DMS 273 (cell line): ENCODE results near the gene CASP1.
"Not testable (repeated sequence)": the region's sequence is repeated elsewhere in the genome, so short reads cannot be mapped to it uniquely, and the experiment has no call there.

Experiments used
- DNase-seq: peaks from one replicate; lab custom pipeline; 2025; ENCODE audit not compliant: unreplicated experiment; lab: John Stamatoyannopoulos, UW

The CASP1 gene

DNA sequence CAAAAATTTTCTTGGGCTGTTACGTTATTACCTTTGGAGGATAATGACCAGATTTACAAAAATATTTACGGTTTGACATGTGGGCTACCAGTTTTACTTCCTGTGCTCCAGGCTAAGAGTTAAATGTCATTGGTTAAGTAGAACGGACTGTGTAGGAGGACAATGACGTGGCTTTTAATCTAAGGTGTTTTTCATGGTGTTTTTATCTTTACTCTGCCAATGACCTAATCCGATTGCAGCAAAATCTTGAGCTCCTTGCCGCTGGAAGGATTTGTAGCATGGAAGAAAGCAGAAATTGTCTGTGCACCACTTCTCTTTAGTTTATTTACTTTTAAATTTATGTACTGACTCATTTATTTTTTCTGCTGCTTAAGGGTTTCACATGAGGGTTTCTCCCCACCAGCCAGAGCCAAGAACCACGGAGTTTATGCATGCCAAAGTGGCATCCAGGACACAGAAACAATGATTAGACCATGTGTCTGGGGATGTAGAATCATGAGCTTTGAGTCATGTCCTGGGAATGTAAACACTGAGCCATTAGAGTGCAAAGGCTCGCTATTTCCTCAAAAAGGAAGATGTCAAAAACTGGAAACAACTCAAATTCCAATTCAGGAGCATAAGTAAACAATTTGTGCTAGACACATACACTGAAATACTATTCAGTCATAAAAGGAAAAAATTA, 12.1 kb upstream of the CASP1 start:
- DNase-seq = no peak

DNA sequence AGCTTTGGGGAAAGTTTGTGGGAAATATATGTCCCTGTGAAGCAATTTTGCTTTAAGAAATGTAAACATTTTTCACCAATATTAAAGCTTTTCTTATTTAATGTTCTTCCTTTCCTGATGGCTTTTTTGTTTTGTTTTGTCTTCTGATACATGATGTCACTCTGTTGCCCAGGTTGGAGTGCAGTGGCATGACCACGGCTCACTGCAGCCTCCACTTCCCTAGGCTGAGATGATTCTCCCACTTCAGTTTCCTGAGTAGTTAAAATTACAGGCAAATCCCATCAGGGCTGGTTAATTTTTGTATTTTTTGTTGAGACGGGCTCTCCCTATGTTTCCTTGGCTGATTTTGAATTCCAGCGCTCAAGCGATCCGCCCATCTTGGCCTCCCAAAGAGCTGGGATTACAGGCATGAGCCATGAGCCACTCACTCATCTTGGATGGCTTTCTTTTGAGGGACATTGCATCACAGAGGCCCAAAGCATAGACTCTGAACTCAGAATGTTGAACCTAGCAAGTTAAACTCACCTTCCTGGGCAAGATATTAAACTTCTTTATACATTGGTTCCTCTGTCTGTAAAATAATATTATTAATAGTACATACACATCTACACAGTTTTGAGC, 10.8 kb upstream of the CASP1 start:
- DNase-seq = no peak

DNA sequence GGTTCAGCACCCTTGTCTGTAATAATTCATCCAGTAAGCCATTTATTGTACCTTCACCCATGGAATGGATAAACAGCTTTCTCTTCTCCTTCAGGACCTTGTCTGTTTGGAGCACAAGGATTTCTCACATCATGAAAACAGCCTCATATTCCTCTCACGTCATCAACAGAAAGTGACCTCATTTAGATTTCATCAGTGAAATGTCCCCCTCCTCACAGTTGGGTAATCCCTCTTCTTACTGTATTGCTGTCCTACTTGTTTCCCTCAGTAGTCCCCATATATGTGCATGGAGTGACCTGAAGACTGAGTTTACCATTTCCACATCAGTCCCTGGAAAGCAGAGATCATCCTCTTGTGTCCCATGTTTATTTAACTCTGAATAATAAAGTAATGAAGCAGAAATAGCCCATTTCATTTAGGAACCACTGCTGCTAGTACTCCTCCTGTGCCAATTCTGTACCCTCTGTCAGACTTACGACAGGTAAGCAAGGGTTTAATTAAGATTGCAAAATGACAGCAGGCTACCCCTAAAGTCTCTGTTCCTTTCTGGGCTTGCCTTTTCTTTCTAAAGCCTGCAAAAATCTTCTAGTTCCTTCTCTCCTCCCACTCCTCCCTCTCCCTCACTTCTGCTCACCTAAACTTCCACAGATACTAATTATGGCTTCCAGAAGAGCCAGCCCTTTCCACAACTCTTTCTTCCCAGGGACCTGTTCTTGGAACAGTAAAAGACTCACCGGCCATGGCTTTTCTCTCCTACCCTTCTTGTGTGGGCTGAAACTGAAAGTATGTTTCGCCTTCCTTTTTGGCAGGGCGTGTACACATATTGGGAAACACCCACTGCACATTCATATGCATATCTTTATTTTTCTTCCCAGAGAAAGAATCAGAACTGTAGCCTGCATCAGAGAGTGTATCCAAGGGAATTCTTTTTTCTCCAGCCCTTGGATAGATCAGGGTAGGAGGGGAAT, 9.9 kb upstream of the CASP1 start, which contains the start of gene CARD16:
TSS of gene CARD16 (minus strand) at position 779 of the 968 bp plus-strand sequence. CDS start at position 741, 38 bp downstream.
- DNase-seq = not testable (repeated sequence)

DNA sequence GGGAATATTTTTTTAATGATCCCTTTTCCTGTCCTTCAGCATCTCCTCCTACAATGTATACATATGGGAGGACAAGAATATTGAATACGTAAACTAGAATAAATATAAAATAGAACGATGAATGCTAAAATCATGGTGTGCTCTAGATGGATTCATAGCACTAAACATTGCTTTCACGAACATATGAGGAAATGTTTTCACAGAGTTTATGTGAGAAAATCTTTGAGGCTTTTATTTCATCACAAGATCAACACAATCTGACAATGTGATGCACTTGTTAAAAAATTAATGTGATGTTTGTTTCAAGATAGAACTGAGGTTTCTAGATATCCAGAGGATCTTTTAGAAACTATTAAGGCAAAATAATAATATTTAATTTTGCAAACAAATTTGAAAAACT, 7.2 kb upstream of the CASP1 start:
- no peak for DNase-seq

DNA sequence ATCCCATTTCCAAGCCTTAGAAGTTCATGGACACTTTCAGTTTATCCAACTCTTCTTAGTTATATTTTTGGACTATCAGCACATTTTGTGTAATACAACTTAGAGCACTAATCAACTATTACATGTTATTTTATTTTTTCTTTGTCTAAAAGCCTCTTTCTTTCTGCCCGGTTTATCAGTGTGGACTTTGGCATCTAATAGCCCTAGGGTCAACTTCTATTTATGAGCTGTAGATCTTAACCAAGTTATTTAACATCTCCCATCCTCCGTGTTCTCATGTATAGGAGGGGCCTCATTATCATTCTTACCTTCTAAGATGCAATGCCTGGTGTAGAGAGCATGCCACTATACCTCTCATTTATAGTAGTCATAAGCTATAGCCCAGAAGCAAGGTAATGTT, 5.8 kb upstream of the CASP1 start:
- DNase-seq = no peak

DNA sequence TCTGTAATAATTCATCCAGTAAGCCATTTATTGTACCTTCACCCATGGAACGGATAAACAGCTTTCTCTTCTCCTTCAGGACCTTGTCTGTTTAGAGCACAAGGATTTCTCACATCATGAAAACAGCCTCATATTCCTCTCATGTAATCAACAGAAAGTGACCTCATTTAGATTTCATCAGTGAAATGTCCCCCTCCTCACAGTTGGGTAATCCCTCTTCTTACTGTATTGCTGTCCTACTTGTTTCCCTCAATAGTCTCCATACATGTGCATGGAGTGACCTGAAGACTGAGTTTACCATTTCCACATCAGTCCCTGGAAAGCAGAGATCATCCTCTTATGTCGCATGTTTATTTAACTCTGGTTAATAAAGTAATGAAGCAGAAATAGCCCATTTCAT, 556 bp downstream of the CASP1 start:
- not testable (repeated sequence) for DNase-seq

DNA sequence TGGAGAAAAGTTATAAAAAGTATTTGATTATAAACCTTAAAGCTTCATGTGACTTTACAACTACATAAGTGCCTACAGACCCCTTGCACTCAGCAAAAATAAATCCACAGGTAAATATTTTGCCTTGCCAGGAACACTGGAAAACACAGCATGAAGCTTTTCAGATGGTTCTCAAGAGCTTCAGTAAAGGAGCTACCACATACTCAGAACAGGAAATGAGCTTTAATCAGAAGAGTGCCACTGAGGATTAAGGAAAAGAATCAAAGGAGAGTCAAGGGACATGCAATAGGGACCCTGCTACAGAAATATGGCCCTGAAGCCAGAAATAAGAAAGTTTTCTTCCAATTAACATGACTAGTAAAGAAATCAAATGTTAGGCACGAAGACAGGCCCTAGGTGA, 1.2 kb downstream of the CASP1 start:
- DNase-seq = no peak

DNA sequence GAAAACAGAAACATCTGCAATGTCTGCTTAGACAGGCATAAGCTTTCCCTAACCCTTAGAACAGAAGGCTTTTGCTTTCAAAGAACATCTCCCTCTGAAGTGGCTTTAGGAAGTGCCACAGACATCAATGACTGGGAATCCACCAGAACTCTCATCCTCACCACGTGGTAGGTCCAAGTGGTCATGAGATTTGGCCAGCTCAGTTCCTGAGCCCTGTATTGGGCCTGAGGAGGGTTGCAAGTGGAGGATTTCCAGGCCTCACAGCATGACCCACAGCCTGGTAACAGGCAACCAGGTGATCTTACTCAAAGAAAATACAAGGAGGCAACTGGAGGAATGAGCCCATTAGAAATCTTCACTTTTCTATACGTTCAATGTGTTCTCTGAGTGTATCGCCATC, 1.6 kb downstream of the CASP1 start:
- no peak for DNase-seq

DNA sequence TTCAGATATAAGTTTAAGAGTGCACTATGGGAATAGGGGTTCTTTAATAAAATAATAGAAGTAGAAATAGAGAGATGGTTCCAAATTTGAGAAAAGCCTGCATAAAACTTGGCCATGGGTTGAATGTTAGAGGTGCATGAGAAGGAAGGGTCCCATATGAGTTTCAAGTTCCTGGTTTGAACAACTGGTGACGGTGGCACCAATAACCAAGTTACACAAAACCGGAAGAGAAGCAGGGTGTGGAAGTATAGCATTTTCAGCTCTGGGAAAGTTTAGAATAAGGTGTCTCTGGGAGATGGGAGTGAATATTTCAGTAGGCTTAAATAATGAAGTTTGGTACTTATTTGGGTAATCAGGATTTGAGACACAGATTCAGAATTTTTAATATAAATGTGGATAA, 2.4 kb downstream of the CASP1 start:
- DNase-seq = no peak

DNA sequence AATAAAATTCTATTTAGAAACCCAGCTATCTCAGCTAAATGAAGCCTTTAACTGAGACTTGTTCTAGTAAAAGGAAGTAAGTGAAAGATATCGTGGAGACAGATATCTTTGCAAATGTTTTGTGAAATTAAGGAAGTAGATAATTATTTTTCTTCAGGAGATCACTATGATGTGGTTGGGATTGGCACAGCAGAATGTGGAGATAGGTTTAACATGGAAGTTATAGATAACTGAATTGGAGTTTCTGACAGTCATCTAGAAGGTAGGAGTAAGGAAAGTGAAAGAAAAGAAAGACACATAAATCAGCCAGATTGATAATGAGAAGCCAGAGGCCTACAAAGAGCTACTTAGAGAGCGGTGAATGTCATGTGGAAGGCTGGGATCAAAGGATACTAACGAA, 7.3 kb downstream of the CASP1 start:
- DNase-seq = no peak

DNA sequence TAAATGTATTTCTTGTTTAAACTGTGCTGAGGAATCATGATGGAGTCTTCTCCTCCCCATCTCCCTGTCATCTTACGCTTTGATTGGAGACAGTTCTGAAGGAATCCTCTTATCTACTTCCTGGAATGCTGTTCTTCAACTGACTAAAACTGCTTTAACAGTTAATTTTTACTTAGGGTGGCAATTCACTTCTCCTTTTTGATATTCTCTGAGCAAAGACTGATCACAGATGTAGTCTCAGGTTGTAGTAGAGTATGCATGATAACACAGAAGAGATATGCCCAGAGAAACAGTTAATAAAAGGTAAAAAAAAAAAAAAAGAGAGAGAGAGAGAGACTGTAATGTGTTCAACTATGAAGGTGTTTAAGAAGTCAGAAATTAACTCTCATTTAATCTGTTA, 10.6 kb downstream of the CASP1 start:
- no peak for DNase-seq

DNA sequence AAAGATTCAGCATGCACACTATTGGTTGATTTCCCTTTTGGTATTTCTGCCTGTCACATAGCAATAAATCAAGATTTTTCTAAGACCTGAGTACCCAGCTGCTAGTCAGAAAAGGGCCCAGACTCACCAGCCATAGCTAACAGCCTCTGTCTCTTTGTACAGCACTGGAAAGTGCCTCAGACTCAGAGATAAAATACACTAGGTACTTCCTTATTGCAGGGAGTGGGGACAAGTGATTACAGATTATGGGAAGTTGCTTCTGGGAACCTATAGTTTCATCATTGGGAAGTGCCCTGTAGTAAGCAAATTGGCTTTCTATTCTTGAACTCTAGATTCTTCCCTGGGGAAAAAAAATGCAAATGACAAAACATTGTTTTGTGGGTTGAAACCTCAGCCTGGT, 11.9 kb downstream of the CASP1 start, which contains the start of gene CASP5:
TSS of gene CASP5 (minus strand) at position 166 of the 400 bp plus-strand sequence. CDS start at position 134, 32 bp downstream.
- no peak for DNase-seq

DNA sequence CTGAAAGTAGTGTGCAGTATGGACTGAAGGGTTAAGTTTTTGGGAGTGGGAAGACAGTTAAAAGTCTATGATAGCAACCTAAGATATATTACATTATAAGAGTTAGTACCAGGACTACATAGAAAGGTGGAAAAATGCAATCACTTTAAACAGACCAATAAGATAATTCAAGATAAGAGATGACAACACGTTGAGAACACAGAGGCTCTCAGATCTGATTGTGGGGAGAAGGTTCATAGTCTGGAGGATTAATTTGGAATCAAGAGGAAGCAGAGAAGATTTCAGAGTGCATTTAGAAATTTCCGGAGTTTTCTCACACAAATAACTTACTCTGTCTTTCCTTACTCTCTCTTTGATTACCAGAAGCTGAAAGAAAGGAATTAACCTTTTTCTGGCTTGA, 12.4 kb downstream of the CASP1 start:
- no peak for DNase-seq

DNA sequence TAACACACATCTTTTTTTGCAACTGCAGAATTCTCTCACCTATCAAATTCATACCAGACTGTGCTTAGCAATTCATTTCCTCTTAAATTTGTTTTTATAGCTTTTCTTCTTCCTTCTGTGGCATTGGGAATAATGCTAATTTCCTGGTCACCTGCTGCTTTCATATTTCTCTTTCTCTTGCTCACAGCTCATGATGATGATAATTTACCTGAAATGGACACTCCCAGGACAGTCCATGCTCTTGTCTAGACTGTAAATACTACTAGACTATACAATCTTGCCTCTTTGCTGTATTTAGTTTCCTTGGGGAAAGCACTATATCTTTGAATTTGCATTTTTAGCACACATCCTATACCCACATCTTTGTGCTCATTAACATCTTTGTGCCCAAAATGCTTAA, 27.5 kb downstream of the CASP1 start:
- DNase-seq = no peak

DNA sequence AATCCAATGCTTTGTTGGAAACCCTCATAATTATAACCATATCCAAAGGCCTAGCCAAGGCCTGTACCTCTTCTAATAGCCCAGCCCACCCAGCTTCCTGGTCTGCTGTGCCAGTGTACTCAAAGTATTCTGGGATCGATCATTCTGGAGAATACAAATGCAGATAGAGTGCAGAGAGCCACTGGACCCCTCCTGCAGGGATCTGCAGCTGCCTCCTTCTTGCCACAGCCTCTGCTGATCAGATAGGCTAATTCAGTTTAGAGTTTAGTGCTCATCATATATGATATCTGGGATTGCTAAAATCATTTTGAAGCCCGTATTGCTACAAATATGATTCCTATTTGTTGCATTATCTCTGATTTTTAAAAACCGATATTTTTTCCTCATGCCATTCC, 29.5 kb downstream of the CASP1 start:
- DNase-seq = no peak

DNA sequence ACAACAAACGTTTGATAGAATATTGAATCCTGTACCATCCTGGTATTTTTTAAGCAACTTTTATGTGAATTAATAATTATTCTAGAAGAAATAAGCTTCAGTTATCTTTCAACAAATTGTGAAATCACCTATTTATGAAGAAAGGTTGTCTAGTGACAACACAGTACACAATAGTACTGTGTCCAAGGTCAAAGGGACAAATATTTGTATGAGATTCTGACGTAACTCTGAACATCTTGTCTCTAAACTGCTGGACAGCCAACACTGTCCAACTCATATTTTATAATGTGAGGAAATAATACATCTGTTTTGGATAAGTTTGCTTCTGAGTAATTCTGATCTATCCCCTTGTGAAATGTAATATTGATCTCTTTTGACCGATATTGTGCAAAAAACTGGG, 30.9 kb downstream of the CASP1 start:
- DNase-seq = no peak

DNA sequence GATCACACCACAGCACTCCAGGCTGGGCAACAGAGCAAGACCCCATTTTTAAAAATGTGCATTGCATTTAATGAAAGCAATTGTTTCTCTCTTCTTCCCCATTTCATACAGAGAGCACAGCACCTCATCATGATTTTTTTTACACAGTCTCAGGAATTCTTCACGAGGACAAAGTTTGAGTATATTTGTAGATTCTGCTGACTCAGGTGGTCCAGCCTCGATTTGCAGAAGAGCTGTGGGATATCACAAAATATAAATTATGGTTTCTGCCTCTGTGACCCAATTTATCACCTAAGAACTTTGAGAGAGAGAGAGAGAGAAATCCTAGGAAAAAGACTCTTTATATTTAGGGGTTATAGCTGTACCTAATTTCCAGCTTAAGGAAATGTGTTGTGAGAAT, 31.8 kb downstream of the CASP1 start:
- DNase-seq = no peak

DNA sequence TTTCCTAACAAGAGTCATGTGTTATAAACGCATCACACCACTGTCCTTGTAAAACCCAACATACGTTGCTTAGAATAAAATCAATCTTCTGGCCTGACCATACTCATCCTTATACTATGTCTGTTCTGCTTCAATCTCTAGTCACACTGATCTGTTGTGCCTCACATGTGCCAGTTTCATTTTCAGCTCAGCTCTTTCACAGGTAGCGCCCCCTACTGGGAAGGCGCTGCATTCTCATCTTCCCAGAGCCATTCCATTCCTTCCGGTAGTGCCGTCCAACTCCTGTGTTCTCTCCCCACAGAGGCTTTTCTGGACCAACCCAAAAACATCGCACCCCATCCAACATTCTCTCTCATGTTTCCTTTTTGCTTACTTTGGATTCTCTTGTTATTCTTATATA, 34.1 kb downstream of the CASP1 start:
- peak; percentile 18 for DNase-seq

DNA sequence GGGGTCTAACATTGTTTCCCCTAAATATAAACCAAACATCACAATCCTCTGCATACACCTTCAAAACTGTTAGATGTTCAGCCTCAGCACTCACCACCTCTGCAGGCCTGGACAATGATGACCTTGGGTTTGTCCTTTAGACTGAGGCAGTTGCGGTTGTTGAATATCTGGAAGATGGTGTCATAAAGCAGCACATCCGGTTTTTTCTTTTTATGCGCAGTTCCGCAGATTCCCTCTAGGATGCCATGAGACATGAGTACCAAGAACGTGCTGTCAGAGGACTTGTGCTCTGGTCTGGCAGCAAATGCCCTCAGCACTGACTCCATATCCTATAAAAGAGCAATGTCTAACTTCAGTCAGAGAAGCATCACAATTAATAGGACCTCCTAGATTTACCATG, 34.8 kb downstream of the CASP1 start:
- DNase-seq = peak; percentile 31

DNA sequence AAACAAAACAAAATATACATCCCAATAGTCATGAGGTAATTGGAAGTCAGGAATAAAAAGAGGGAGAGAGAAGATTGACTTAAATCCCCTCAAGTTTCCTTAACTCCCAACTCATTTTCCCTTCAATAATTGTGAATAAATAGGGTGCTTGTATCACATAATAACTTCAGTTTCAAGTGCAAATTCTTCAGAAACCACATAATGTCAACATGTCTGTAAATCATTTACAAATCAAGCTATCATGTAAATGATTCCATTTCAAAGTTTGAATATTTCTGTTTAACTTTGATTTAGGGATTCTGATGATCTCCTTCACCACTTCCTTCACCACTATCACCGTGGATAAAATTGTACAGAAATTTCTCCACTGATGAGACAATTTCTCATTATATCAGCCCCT, 35.2 kb downstream of the CASP1 start:
- no peak for DNase-seq

DNA sequence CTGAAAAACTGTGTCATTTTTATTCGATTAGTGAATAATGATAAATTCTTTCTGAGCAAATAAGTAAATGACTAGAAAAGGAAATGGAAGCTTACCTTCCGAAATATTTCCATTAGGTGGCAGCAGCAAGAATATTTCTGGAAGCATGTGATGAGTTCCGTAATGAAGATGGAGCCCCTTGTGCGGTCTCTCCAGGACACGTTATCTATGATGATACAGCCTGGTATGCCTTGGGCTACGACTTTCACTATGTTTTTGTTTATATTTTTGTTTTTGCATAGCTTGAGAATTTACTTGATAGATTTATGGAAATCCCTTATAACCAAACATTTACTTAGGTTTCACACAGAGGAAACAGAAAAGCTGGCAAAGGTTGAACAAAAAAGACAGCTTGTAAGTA, 37.7 kb downstream of the CASP1 start:
- no peak for DNase-seq

DNA sequence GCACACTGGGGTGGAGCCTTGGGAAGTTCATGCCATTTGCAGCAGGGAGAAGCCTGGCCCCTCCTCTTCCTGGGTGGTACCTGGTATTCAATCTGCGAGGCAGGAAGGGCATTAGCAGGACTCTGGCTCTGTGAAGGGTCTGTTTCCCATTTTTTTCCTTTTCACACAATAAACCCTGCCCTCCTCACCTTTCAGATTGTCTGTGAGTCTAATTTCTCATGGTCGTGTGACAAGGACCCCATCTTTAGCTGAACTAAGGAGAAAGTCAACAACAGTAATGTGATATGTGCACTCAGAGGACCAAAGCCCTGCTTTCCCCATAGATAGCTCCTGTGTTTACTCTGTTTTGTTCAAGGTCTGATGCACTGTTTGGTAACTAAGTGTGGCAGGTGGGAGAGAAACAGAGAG, 39.9 kb downstream of the CASP1 start:
- no peak for DNase-seq
